Thoracic aorta (tissue), 2 donors: Measurements from ENCODE around the gene SLC18B1. TPM values are rescaled to one million over a fixed set of nuclear protein-coding genes. Genes with fewer than 3 reads are reported as not detected.

Experiments
- ATAC-seq: fragments of 150-250 bp; one replicate; pipeline ENCODE4 v1.8.0; 2017; ENCODE audit warnings: low read depth; ENCODE audit not compliant: insufficient number of reproducible peaks, low FRiP score
- DNase-seq: peaks from one replicate; pipeline ENCODE4 v3.0.0-alpha.2; 2020; ENCODE audit warnings: low spot score
- H3K27ac ChIP-seq, 2 donors: fragments of 200-600 bp; sonication (generic); 1 replicate in 1 of 2; 2 replicates in 1 of 2; pipeline ENCODE4 v1.5.1; 2016; ENCODE audit warnings: mild to moderate bottlenecking in 2 of 2, moderate library complexity in 2 of 2
- H3K27me3 ChIP-seq: fragments of 200-600 bp; sonication (generic); replicated peaks from 2 replicates; pipeline ENCODE4 v1.6.0; 2016; ENCODE audit warnings: mild to moderate bottlenecking; ENCODE audit not compliant: insufficient read depth
- H3K36me3 ChIP-seq: fragments of 200-600 bp; sonication (generic); one replicate; pipeline ENCODE4 v1.5.1; 2016
- H3K4me1 ChIP-seq, 2 donors: fragments of 200-600 bp; sonication (generic); 1 replicate in 1 of 2; 2 replicates in 1 of 2; pipeline versions ENCODE4 v1.5.1 to v1.6.0; 2016; ENCODE audit warnings: low read depth in 2 of 2, mild to moderate bottlenecking in 1 of 2; ENCODE audit not compliant: control insufficient read depth in 1 of 2
- H3K4me3 ChIP-seq: fragments of 200-600 bp; sonication (generic); 2 replicates; pipeline ENCODE4 v1.5.1; 2016; ENCODE audit warnings: mild to moderate bottlenecking
- H3K9me3 ChIP-seq: fragments of 200-600 bp; sonication (generic); 2 replicates; pipeline ENCODE4 v1.5.1; 2016
- CTCF ChIP-seq: fragments of 200-600 bp; sonication (generic); IDR thresholded peaks from one replicate; pipeline ENCODE4 v1.5.1; 2019; ENCODE audit warnings: antibody characterized with exemption
- total RNA-seq, 2 donors: library from RNA; depleted of rRNA; stranded (reverse); fragments of >200 nt; gene quantifications; one replicate each; pipeline versions ENCODE4 v1.1.0 to v1.2.3, GENCODE V29; 2016

Gene SLC18B1
- total RNA-seq, 2 donors from 2014 or later = 3.9 to 6.1 TPM

GRCh38 chr6:132725947-132726607 lies 72.4 kb downstream of the SLC18B1 start:
- Histone ChIP-seq H3K4me3 (no peak overlapping the region), H3K4me1 (no peaks in the 10 kb centered on the region), H3K36me3 (no peaks in the 10 kb centered on the region), H3K27me3 (no peaks in the 10 kb centered on the region), H3K9me3 (no peaks in the 10 kb centered on the region), H3K27ac (no peak overlapping the region)
- TF ChIP-seq CTCF = no peak
- DNase-seq = no peak
- no peak for ATAC-seq

- Histone ChIP-seq H3K36me3 (no peaks in the 10 kb centered on the region), H3K9me3 (no peaks in the 10 kb centered on the region), H3K27me3 (no peaks in the 10 kb centered on the region), H3K27ac (no peak overlapping the region), H3K4me1 (no peaks in the 10 kb centered on the region), H3K4me3 (no peak overlapping the region)
- ATAC-seq = no peak
- no peak for DNase-seq
- TF ChIP-seq CTCF = no peak
These were observed 73.0 kb downstream of the SLC18B1 start for GRCh38 chr6:132725471-132725870.

GRCh38 chr6:132719736-132720448 lies 78.5 kb downstream of the SLC18B1 start:
- no peak overlapping the region for H3K27ac ChIP-seq
- no peak for TF ChIP-seq CTCF
- H3K27me3 ChIP-seq = no peaks in the 10 kb centered on the region
- H3K4me3 ChIP-seq = no peak overlapping the region
- H3K36me3 ChIP-seq = no peaks in the 10 kb centered on the region
- H3K9me3 ChIP-seq = no peaks in the 10 kb centered on the region
- DNase-seq (no peak), ATAC-seq (no peak)
- peaks cover 0 to 3% of the 10 kb centered on the region in 2 donors for H3K4me1 ChIP-seq

Other genes starting within 250 kb of the SLC18B1 start
- gene TAAR8, start 246.0 kb downstream of the SLC18B1 start, total RNA-seq = not detected
- gene TAAR6, start 228.3 kb downstream of the SLC18B1 start, total RNA-seq = not detected
- not detected for gene TAAR5, start 208.9 kb downstream of the SLC18B1 start, total RNA-seq
- not detected for gene TAAR2, start 174.4 kb downstream of the SLC18B1 start, total RNA-seq
- not detected for gene TAAR1, start 139.5 kb downstream of the SLC18B1 start, total RNA-seq
- 1 to 10 TPM; 1.3 to 3.8 TPM for gene VNN1, start 84.6 kb downstream of the SLC18B1 start, total RNA-seq
- 1 to 10 TPM; 2.0 to 2.4 TPM for gene VNN2, start 40.7 kb downstream of the SLC18B1 start, total RNA-seq
- 100 to 1,000 TPM; 546 to 689 TPM for gene RPS12, start 15.9 kb upstream of the SLC18B1 start, total RNA-seq